GM23248 (cell line): ENCODE data around the gene PHEX. TPM values are rescaled to one million over a fixed set of nuclear protein-coding genes. Genes with fewer than 3 reads are reported as not detected.

ENCODE experiments used
- DNase-seq: peaks from one replicate; pipeline ENCODE4 v3.0.0-alpha.2; 2015
- H2AFZ ChIP-seq: fragments of 200-600 bp; sonication (generic); 2 replicates; pipeline ENCODE4 v1.6.1; 2016; ENCODE audit warnings: antibody characterized with exemption
- H3F3A ChIP-seq: fragments of 200-600 bp; sonication (generic); 2 replicates; pipeline ENCODE4 v1.6.1; 2016; ENCODE audit warnings: mild to moderate bottlenecking, antibody characterized with exemption, mixed run types; ENCODE audit not compliant: insufficient read depth
- H3K27ac ChIP-seq: fragments of 200-600 bp; sonication (generic); 2 replicates; pipeline ENCODE4 v1.5.1; 2016; ENCODE audit warnings: mild to moderate bottlenecking
- H3K27me3 ChIP-seq: fragments of 200-600 bp; sonication (generic); replicated peaks from 2 replicates; pipeline ENCODE4 v1.6.1; 2016; ENCODE audit warnings: mild to moderate bottlenecking; ENCODE audit not compliant: insufficient read depth
- H3K36me3 ChIP-seq: fragments of 200-600 bp; sonication (generic); 2 replicates; pipeline ENCODE4 v1.6.1; 2016; ENCODE audit warnings: low read depth, mild to moderate bottlenecking
- H3K4me1 ChIP-seq: fragments of 200-600 bp; sonication (generic); 2 replicates; pipeline ENCODE4 v1.6.1; 2016; ENCODE audit warnings: mild to moderate bottlenecking; ENCODE audit not compliant: insufficient read depth
- H3K4me2 ChIP-seq: fragments of 200-600 bp; sonication (generic); one replicate; pipeline ENCODE4 v1.6.1; 2016; ENCODE audit warnings: mild to moderate bottlenecking; ENCODE audit not compliant: unreplicated experiment
- H3K4me3 ChIP-seq: fragments of 200-600 bp; sonication (generic); 2 replicates; pipeline ENCODE4 v1.5.1; 2016; ENCODE audit warnings: mild to moderate bottlenecking
- H3K79me2 ChIP-seq: fragments of 200-600 bp; sonication (generic); 2 replicates; pipeline ENCODE4 v1.6.1; 2016; ENCODE audit warnings: mild to moderate bottlenecking; ENCODE audit not compliant: insufficient read depth
- H3K9ac ChIP-seq: fragments of 200-600 bp; sonication (generic); 2 replicates; pipeline ENCODE4 v1.6.1; 2016; ENCODE audit warnings: mild to moderate bottlenecking
- H3K9me2 ChIP-seq: fragments of 200-600 bp; sonication (generic); 2 replicates; pipeline ENCODE4 v1.6.1; 2016; ENCODE audit warnings: mixed run types, mild to moderate bottlenecking, moderate library complexity; ENCODE audit not compliant: insufficient read depth
- H3K9me3 ChIP-seq: fragments of 200-600 bp; sonication (generic); one replicate; pipeline ENCODE4 v1.6.1; 2017; ENCODE audit warnings: low read depth
- H4K20me1 ChIP-seq: fragments of 200-600 bp; sonication (generic); 2 replicates; pipeline ENCODE4 v1.6.0; 2016; ENCODE audit not compliant: insufficient read depth
- EZH2 ChIP-seq: fragments of 200-600 bp; sonication (generic); IDR thresholded peaks from 2 replicates; pipeline ENCODE4 v1.6.1; 2018; ENCODE audit warnings: antibody characterized with exemption, mild to moderate bottlenecking; ENCODE audit not compliant: insufficient read depth, poor library complexity, severe bottlenecking
- EZH2phosphoT487 ChIP-seq: fragments of 200-600 bp; sonication (generic); IDR thresholded peaks from 2 replicates; pipeline ENCODE4 v1.6.1; 2018; ENCODE audit warnings: antibody characterized with exemption, moderate library complexity, mild to moderate bottlenecking, low read depth; ENCODE audit not compliant: insufficient read depth
- WGBS, 2 experiments: methylation state at CpG; one replicate each; pipeline ENCODE4 v1.1.6; 2015 to 2017; ENCODE audit warnings: low lambda C conversion rate in 2 of 2, low coverage in 1 of 2; ENCODE audit errors: missing lambda C conversion rate in 2 of 2; 5-methylcytosine and 5-hydroxymethylcytosine counted together
- in situ Hi-C: fragments of 300-500 bp; cut with MboI; formaldehyde crosslinking; loops from 2 replicates; pipeline ENCODE4 v1.15.0; 2020
- polyA plus RNA-seq: library from polyadenylated mRNA; unstranded; fragments of >200 nt; fragmentation: Nextera tagmentation; extraction: Ambion mirVana; gene quantifications from 2 replicates; pipeline ENCODE4 v1.2.1, GENCODE V29; 2016
- total RNA-seq: library from RNA; depleted of rRNA; stranded (reverse); fragments of >200 nt; shearing (Covaris generic); gene quantifications from 2 replicates; pipeline ENCODE4 v1.2.3, GENCODE V29; 2014; rRNA removed

PHEX gene
- total RNA-seq (0.63 and 0.65 TPM in 2 replicates), polyA plus RNA-seq (0.49 and 0.64 TPM in 2 replicates)

- no peaks in the 10 kb centered on the region for H3K36me3 ChIP-seq
- H3K27me3 ChIP-seq: no peaks in the 10 kb centered on the region
- DNase-seq: no peak
- H3K9ac ChIP-seq: no peak within 1 kb of the TSS
- in situ Hi-C loops: no loop called here
- H3K4me1 ChIP-seq: no peaks in the 10 kb centered on the region
- H3F3A ChIP-seq: no peaks in the 10 kb centered on the region
- no peak for TF ChIP-seq EZH2phosphoT487
- no peak for TF ChIP-seq EZH2
- H4K20me1 ChIP-seq: no peaks in the 10 kb centered on the region
- H3K4me3 ChIP-seq: no peak within 1 kb of the TSS
- H2AFZ ChIP-seq: no peak within 1 kb of the TSS
- no peak within 1 kb of the TSS for H3K27ac ChIP-seq
- no peaks in the 10 kb centered on the region for H3K79me2 ChIP-seq
- H3K4me2 ChIP-seq: no peak within 1 kb of the TSS
- H3K9me2 ChIP-seq: no peaks in the 10 kb centered on the region
- no peaks in the 10 kb centered on the region for H3K9me3 ChIP-seq
- 10 to 29% methylated on average over 1 of the region's 1 CpG for WGBS, 2 experiments
Measured at GRCh38 chrX:22032084-22032483, at the start of gene PHEX. Gene PHEX, plus strand, starts transcription at chrX:22032325. Its CDS starts 681 bp downstream, at chrX:22033006.

GRCh38 chrX:21985332-21985777, 46.8 kb upstream of the PHEX start:
- peak; percentile 76 for DNase-seq
- 9 to 16% methylated on average over 3 of the region's 3 CpGs for WGBS, 2 experiments
- H3K4me2 ChIP-seq: no peak overlapping the region
- in situ Hi-C loops: no loop called here
- no peaks in the 10 kb centered on the region for H3K27me3 ChIP-seq
- H3K9ac ChIP-seq: no peak overlapping the region
- no peaks in the 10 kb centered on the region for H3K9me3 ChIP-seq
- no peak overlapping the region for H3K27ac ChIP-seq
- peaks cover 10% of the 10 kb centered on the region; the same call in 1 of the 2 replicates for H3K4me1 ChIP-seq
- H3K9me2 ChIP-seq: no peaks in the 10 kb centered on the region
- H2AFZ ChIP-seq: no peak overlapping the region
- H3K79me2 ChIP-seq: no peaks in the 10 kb centered on the region
- peaks cover 21% of the 10 kb centered on the region for H3F3A ChIP-seq
- no peaks in the 10 kb centered on the region for H4K20me1 ChIP-seq
- no peak for TF ChIP-seq EZH2phosphoT487
- no peak for TF ChIP-seq EZH2
- no peak overlapping the region for H3K4me3 ChIP-seq
- H3K36me3 ChIP-seq: peaks cover 19% of the 10 kb centered on the region; the same call in 1 of the 2 replicates

GRCh38 chrX:21986596-21986995, 45.5 kb upstream of the PHEX start:
- H3K79me2 ChIP-seq: no peaks in the 10 kb centered on the region
- H4K20me1 ChIP-seq: no peaks in the 10 kb centered on the region
- H3K9ac ChIP-seq: no peak overlapping the region
- H3K27me3 ChIP-seq: no peaks in the 10 kb centered on the region
- TF ChIP-seq EZH2phosphoT487 (no peak), EZH2 (no peak)
- H3K9me3 ChIP-seq: no peaks in the 10 kb centered on the region
- H3K27ac ChIP-seq: peak overlapping the region; percentile 33; the same call in 1 of the 2 replicates
- H3K36me3 ChIP-seq: peaks cover 19% of the 10 kb centered on the region; the same call in 1 of the 2 replicates
- WGBS, 2 experiments: 38 to 43% methylated on average over 1 of the region's 1 CpG
- in situ Hi-C loops: no loop called here
- H3K4me3 ChIP-seq: no peak overlapping the region
- H2AFZ ChIP-seq: no peak overlapping the region
- peaks cover 10% of the 10 kb centered on the region; the same call in 1 of the 2 replicates for H3K4me1 ChIP-seq
- H3F3A ChIP-seq: peaks cover 18% of the 10 kb centered on the region
- no peak overlapping the region for H3K4me2 ChIP-seq
- peak; percentile 58 for DNase-seq
- no peaks in the 10 kb centered on the region for H3K9me2 ChIP-seq

GRCh38 chrX:21989384-21989783, 42.7 kb upstream of the PHEX start:
- H3K36me3 ChIP-seq: peaks cover 19% of the 10 kb centered on the region; the same call in 1 of the 2 replicates
- H3K9ac ChIP-seq: no peak overlapping the region
- H3K27me3 ChIP-seq: no peaks in the 10 kb centered on the region
- H3K4me1 ChIP-seq: peaks cover 10% of the 10 kb centered on the region; the same call in 1 of the 2 replicates
- in situ Hi-C loops: no loop called here
- H3F3A ChIP-seq: peaks cover 8% of the 10 kb centered on the region
- no peak overlapping the region for H3K4me2 ChIP-seq
- TF ChIP-seq EZH2phosphoT487 (no peak), EZH2 (no peak)
- no peaks in the 10 kb centered on the region for H3K9me3 ChIP-seq
- no peaks in the 10 kb centered on the region for H3K9me2 ChIP-seq
- H3K4me3 ChIP-seq: no peak overlapping the region
- no peak overlapping the region for H2AFZ ChIP-seq
- H3K27ac ChIP-seq: no peak overlapping the region
- H3K79me2 ChIP-seq: no peaks in the 10 kb centered on the region
- no peak for DNase-seq
- 98 to 100% methylated on average over 3 to 4 of the region's 4 CpGs for WGBS, 2 experiments
- H4K20me1 ChIP-seq: no peaks in the 10 kb centered on the region
